Mammary epithelial cell (primary cell): ENCODE measurements around the gene FADS1.

Source experiments
- EZH2 ChIP-seq: IDR thresholded peaks from 2 replicates; pipeline ENCODE4 v1.6.1; 2012; ENCODE audit warnings: low read length, inconsistent platforms, borderline replicate concordance
- TF ChIP-seq, protein P1 (sequence below), 2 donors: IDR thresholded peaks in 1 of 2; conservative IDR thresholded peaks in 1 of 2; 2 replicates each; pipeline ENCODE4 v1.5.1; 2011 to 2012; ENCODE audit warnings: inconsistent platforms in 2 of 2, low read length in 2 of 2, mild to moderate bottlenecking in 2 of 2, control low read depth in 1 of 2, low read depth in 1 of 2; ENCODE audit not compliant: insufficient read depth in 1 of 2; ENCODE audit errors: extremely low read depth in 1 of 2

GRCh38 chr11:61810671-61811175 is 6.1 kb downstream of the FADS1 start:
- TF ChIP-seq, protein P1, sequence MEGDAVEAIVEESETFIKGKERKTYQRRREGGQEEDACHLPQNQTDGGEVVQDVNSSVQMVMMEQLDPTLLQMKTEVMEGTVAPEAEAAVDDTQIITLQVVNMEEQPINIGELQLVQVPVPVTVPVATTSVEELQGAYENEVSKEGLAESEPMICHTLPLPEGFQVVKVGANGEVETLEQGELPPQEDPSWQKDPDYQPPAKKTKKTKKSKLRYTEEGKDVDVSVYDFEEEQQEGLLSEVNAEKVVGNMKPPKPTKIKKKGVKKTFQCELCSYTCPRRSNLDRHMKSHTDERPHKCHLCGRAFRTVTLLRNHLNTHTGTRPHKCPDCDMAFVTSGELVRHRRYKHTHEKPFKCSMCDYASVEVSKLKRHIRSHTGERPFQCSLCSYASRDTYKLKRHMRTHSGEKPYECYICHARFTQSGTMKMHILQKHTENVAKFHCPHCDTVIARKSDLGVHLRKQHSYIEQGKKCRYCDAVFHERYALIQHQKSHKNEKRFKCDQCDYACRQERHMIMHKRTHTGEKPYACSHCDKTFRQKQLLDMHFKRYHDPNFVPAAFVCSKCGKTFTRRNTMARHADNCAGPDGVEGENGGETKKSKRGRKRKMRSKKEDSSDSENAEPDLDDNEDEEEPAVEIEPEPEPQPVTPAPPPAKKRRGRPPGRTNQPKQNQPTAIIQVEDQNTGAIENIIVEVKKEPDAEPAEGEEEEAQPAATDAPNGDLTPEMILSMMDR (conservative IDR thresholded peaks at IDR 0.05 in 1 of 2, IDR thresholded peaks at IDR 0.05 in 1 of 2; ENCODE audit: extremely low read depth in 1 of 2, insufficient read depth in 1 of 2, low read depth in 1 of 2, low read length in 2 of 2), result no peak
- no peak for TF ChIP-seq EZH2
